SK-N-SH treated with all-trans-retinoic acid at 6 μM for 48 hours (cell line): ENCODE measurements around the gene NFIA.

Source experiments
- ATAC-seq: fragments of 200-7000 bp; cut with Tn5 transposase; 3 replicates; pipeline ENCODE4 v1.9.1; 2020; ENCODE audit warnings: mild to moderate bottlenecking, moderate library complexity
- ARNTL ChIP-seq: fragments of 450-650 bp; formaldehyde crosslinking; IDR thresholded peaks from 2 replicates; pipeline ENCODE4 v1.5.0; 2020; ENCODE audit warnings: low read depth, mild to moderate bottlenecking, moderate library complexity, borderline replicate concordance
- BACH2 ChIP-seq: fragments of 250-450 bp; sonication (Bioruptor Pico); IDR thresholded peaks from 2 replicates; pipeline ENCODE4 v1.9.0; 2021; ENCODE audit warnings: mild to moderate bottlenecking, borderline replicate concordance
- CSDC2 ChIP-seq: fragments of 250-450 bp; sonication (Bioruptor Pico); IDR thresholded peaks from 2 replicates; pipeline ENCODE4 v1.5.0; 2020; ENCODE audit warnings: mild to moderate bottlenecking, moderate library complexity
- ESRRG ChIP-seq: fragments of 250-450 bp; sonication (Bioruptor Pico); IDR thresholded peaks from 2 replicates; pipeline ENCODE4 v1.6.1; 2021; ENCODE audit warnings: mild to moderate bottlenecking
- GLIS3 ChIP-seq: fragments of 250-450 bp; sonication (Bioruptor Pico); IDR thresholded peaks from 2 replicates; pipeline ENCODE4 v1.5.0; 2020; ENCODE audit warnings: mild to moderate bottlenecking, moderate library complexity
- ISL1 ChIP-seq: fragments of 250-450 bp; sonication (Bioruptor Pico); IDR thresholded peaks from 2 replicates; pipeline ENCODE4 v2.1.2; 2022; ENCODE audit warnings: mild to moderate bottlenecking, moderate library complexity
- OSR1 ChIP-seq: fragments of 250-450 bp; sonication (Bioruptor Pico); IDR thresholded peaks from 2 replicates; pipeline ENCODE4 v1.8.0; 2022; ENCODE audit warnings: moderate library complexity, mild to moderate bottlenecking, inconsistent platforms
- PPARA ChIP-seq: fragments of 250-450 bp; sonication (Bioruptor Pico); IDR thresholded peaks from 2 replicates; pipeline ENCODE4 v1.5.0; 2020; ENCODE audit warnings: mild to moderate bottlenecking, borderline replicate concordance
- RARB ChIP-seq: fragments of 250-450 bp; sonication (Bioruptor Pico); IDR thresholded peaks from 2 replicates; pipeline ENCODE4 v1.8.0; 2021; ENCODE audit warnings: mild to moderate bottlenecking, moderate library complexity
- SNAI2 ChIP-seq: fragments of 250-450 bp; sonication (Bioruptor Pico); IDR thresholded peaks from 2 replicates; pipeline ENCODE4 v1.5.0; 2020; ENCODE audit warnings: mild to moderate bottlenecking, moderate library complexity
- TCF4 ChIP-seq: fragments of 250-450 bp; sonication (Bioruptor Pico); IDR thresholded peaks from 2 replicates; pipeline ENCODE4 v1.8.0; 2021; ENCODE audit warnings: mild to moderate bottlenecking, moderate library complexity, borderline replicate concordance
- TOX ChIP-seq: fragments of 250-450 bp; sonication (Bioruptor Pico); IDR thresholded peaks from 2 replicates; pipeline ENCODE4 v1.8.0; 2021; ENCODE audit warnings: mild to moderate bottlenecking, moderate library complexity, borderline replicate concordance
- ZC3H10 ChIP-seq: fragments of 250-450 bp; sonication (Bioruptor Pico); IDR thresholded peaks from 2 replicates; pipeline ENCODE4 v1.5.1; 2021; ENCODE audit warnings: mild to moderate bottlenecking, moderate library complexity
- ZFP3 ChIP-seq: fragments of 250-450 bp; sonication (Bioruptor Pico); IDR thresholded peaks from 2 replicates; pipeline ENCODE4 v1.5.0; 2020; ENCODE audit warnings: mild to moderate bottlenecking, moderate library complexity
- ZFP30 ChIP-seq: fragments of 450-650 bp; formaldehyde crosslinking; IDR thresholded peaks from 2 replicates; pipeline ENCODE4 v1.5.0; 2022; ENCODE audit warnings: mild to moderate bottlenecking, moderate library complexity
- ZNF565 ChIP-seq: fragments of 450-650 bp; formaldehyde crosslinking; conservative IDR thresholded peaks from 2 replicates; pipeline ENCODE4 v1.5.0; 2020; ENCODE audit warnings: low read depth, mild to moderate bottlenecking, moderate library complexity
- ZNF70 ChIP-seq: fragments of 450-650 bp; formaldehyde crosslinking; IDR thresholded peaks from 2 replicates; pipeline ENCODE4 v1.5.0; 2020; ENCODE audit warnings: mild to moderate bottlenecking, moderate library complexity
- ZNF8 ChIP-seq: fragments of 450-650 bp; formaldehyde crosslinking; IDR thresholded peaks from 2 replicates; pipeline ENCODE4 v1.5.0; 2020; ENCODE audit warnings: mild to moderate bottlenecking, moderate library complexity
- TF ChIP-seq, protein P1 (sequence below): fragments of 250-450 bp; sonication (Bioruptor Pico); IDR thresholded peaks from 2 replicates; pipeline ENCODE4 v1.8.0; 2020; ENCODE audit warnings: mild to moderate bottlenecking, moderate library complexity, borderline replicate concordance
- TF ChIP-seq, protein P2 (sequence below): fragments of 250-450 bp; sonication (Bioruptor Pico); IDR thresholded peaks from 2 replicates; pipeline ENCODE4 v1.5.0; 2020; ENCODE audit warnings: mild to moderate bottlenecking, moderate library complexity
- TF ChIP-seq, protein P3 (sequence below): fragments of 250-450 bp; sonication (Bioruptor Pico); IDR thresholded peaks from 2 replicates; pipeline ENCODE4 v1.5.1; 2021; ENCODE audit warnings: mild to moderate bottlenecking, moderate library complexity
- TF ChIP-seq, protein P4 (sequence below): fragments of 250-450 bp; sonication (Bioruptor Pico); IDR thresholded peaks from 2 replicates; pipeline ENCODE4 v1.5.1; 2020; ENCODE audit warnings: low read depth, mild to moderate bottlenecking, moderate library complexity

NFIA gene

DNA sequence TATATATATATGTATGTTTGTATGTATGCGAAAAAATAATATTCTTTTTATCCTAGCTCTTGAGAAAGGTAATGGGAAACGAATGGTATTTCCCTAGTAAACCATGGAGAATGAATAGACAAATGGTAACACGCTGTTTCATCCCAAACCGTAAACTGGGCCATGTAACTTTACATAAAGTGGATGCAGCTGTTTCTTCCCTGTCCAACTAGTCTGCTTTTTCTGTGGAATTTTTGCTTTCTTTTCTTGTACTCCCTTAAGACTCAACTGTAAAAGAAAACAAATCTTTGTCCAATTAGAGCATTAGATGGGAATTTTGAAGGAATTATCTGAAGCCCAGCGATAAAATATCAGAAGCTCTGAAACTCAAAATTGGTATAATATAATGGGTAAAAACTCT lies 198.1 kb downstream of the NFIA start:
- no peak for TF ChIP-seq BACH2 (CRISPR knock-in tag)
- no peak for TF ChIP-seq GLIS3 (CRISPR knock-in tag)
- no peak for TF ChIP-seq ZNF8 (CRISPR knock-in tag)
- no peak for TF ChIP-seq ARNTL (CRISPR knock-in tag)
- TF ChIP-seq, protein P1, sequence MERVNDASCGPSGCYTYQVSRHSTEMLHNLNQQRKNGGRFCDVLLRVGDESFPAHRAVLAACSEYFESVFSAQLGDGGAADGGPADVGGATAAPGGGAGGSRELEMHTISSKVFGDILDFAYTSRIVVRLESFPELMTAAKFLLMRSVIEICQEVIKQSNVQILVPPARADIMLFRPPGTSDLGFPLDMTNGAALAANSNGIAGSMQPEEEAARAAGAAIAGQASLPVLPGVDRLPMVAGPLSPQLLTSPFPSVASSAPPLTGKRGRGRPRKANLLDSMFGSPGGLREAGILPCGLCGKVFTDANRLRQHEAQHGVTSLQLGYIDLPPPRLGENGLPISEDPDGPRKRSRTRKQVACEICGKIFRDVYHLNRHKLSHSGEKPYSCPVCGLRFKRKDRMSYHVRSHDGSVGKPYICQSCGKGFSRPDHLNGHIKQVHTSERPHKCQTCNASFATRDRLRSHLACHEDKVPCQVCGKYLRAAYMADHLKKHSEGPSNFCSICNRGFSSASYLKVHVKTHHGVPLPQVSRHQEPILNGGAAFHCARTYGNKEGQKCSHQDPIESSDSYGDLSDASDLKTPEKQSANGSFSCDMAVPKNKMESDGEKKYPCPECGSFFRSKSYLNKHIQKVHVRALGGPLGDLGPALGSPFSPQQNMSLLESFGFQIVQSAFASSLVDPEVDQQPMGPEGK: no peak
- TF ChIP-seq, protein P2, sequence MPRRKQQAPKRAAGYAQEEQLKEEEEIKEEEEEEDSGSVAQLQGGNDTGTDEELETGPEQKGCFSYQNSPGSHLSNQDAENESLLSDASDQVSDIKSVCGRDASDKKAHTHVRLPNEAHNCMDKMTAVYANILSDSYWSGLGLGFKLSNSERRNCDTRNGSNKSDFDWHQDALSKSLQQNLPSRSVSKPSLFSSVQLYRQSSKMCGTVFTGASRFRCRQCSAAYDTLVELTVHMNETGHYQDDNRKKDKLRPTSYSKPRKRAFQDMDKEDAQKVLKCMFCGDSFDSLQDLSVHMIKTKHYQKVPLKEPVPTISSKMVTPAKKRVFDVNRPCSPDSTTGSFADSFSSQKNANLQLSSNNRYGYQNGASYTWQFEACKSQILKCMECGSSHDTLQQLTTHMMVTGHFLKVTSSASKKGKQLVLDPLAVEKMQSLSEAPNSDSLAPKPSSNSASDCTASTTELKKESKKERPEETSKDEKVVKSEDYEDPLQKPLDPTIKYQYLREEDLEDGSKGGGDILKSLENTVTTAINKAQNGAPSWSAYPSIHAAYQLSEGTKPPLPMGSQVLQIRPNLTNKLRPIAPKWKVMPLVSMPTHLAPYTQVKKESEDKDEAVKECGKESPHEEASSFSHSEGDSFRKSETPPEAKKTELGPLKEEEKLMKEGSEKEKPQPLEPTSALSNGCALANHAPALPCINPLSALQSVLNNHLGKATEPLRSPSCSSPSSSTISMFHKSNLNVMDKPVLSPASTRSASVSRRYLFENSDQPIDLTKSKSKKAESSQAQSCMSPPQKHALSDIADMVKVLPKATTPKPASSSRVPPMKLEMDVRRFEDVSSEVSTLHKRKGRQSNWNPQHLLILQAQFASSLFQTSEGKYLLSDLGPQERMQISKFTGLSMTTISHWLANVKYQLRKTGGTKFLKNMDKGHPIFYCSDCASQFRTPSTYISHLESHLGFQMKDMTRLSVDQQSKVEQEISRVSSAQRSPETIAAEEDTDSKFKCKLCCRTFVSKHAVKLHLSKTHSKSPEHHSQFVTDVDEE (CRISPR knock-in tag): no peak
- TF ChIP-seq ZNF70: no peak
- TF ChIP-seq ESRRG (CRISPR knock-in tag): no peak
- no peak for TF ChIP-seq TCF4
- TF ChIP-seq ZC3H10 (CRISPR knock-in tag): no peak
- TF ChIP-seq CSDC2: no peak
- no peak for TF ChIP-seq SNAI2
- TF ChIP-seq, protein P3, sequence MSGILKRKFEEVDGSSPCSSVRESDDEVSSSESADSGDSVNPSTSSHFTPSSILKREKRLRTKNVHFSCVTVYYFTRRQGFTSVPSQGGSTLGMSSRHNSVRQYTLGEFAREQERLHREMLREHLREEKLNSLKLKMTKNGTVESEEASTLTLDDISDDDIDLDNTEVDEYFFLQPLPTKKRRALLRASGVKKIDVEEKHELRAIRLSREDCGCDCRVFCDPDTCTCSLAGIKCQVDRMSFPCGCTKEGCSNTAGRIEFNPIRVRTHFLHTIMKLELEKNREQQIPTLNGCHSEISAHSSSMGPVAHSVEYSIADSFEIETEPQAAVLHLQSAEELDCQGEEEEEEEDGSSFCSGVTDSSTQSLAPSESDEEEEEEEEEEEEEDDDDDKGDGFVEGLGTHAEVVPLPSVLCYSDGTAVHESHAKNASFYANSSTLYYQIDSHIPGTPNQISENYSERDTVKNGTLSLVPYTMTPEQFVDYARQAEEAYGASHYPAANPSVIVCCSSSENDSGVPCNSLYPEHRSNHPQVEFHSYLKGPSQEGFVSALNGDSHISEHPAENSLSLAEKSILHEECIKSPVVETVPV: no peak
- no peak for TF ChIP-seq PPARA (CRISPR knock-in tag)
- no peak for TF ChIP-seq RARB (CRISPR knock-in tag)
- ATAC-seq: no peak

DNA sequence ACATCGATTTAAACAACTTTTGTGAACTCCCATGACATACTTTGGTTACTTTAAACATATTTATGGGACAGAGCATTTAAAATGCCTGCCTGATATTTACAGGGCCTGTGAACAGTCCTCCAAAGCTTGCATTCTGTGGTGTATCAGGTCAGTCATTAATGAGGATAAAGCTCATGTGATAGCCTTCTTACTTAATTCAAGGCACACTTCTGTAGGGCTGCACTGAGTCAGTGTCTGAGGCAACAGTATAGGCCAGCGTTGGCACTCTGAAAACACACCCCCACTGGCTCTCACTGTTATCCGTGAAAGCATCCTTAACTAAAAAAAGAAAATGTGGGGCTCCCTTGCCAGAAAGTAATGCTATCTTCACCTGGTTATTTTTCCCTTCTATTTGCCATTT lies 200.0 kb downstream of the NFIA start:
- no peak for ATAC-seq
- TF ChIP-seq CSDC2 (no peak), GLIS3 (CRISPR knock-in tag) (no peak), TCF4 (no peak), ZFP3 (CRISPR knock-in tag) (no peak), PPARA (CRISPR knock-in tag) (no peak), ZNF8 (CRISPR knock-in tag) (no peak), RARB (CRISPR knock-in tag) (no peak), ZFP30 (CRISPR knock-in tag) (no peak), ESRRG (CRISPR knock-in tag) (no peak), ZNF70 (no peak), TOX (CRISPR knock-in tag) (no peak), ZC3H10 (CRISPR knock-in tag) (no peak), ISL1 (CRISPR knock-in tag) (no peak), ZNF565 (CRISPR knock-in tag) (no peak), OSR1 (CRISPR knock-in tag) (no peak), ARNTL (CRISPR knock-in tag) (no peak)
- TF ChIP-seq, protein P3: no peak
- TF ChIP-seq, protein P2 (CRISPR knock-in tag): no peak
- TF ChIP-seq, protein P4, sequence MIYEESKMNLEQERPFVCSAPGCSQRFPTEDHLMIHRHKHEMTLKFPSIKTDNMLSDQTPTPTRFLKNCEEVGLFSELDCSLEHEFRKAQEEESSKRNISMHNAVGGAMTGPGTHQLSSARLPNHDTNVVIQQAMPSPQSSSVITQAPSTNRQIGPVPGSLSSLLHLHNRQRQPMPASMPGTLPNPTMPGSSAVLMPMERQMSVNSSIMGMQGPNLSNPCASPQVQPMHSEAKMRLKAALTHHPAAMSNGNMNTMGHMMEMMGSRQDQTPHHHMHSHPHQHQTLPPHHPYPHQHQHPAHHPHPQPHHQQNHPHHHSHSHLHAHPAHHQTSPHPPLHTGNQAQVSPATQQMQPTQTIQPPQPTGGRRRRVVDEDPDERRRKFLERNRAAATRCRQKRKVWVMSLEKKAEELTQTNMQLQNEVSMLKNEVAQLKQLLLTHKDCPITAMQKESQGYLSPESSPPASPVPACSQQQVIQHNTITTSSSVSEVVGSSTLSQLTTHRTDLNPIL (CRISPR knock-in tag): no peak
